HepG2 (cell line): Measurements from ENCODE around the gene ABCC8. TPM values are rescaled to one million over a fixed set of nuclear protein-coding genes. Genes with fewer than 3 reads are reported as not detected.

ENCODE experiments used
- CHD2 ChIP-seq: IDR thresholded peaks from 2 replicates; pipeline ENCODE4 v1.6.1; 2011; ENCODE audit warnings: low read depth, low read length, improper control_type of control experiment
- DRAP1 ChIP-seq: IDR thresholded peaks from 2 replicates; pipeline ENCODE4 v1.6.1; 2016; ENCODE audit warnings: missing genetic modification reagents, missing compliant biosample characterization
- GLI4 ChIP-seq: sonication (generic); formaldehyde crosslinking; IDR thresholded peaks from 2 replicates; pipeline ENCODE4 v1.5.1; 2020; ENCODE audit warnings: missing genetic modification reagents, mild to moderate bottlenecking, moderate library complexity, borderline replicate concordance
- HBP1 ChIP-seq: IDR thresholded peaks from 2 replicates; pipeline ENCODE4 v1.6.1; 2016; ENCODE audit warnings: low read depth, control low read depth
- HNRNPH1 ChIP-seq: fragments of 200-400 bp; formaldehyde crosslinking; optimal IDR thresholded peaks from 2 replicates; pipeline ENCODE3; 2017; ENCODE audit warnings: mild to moderate bottlenecking, low read depth, low read length
- HOXA7 ChIP-seq: sonication (generic); formaldehyde crosslinking; IDR thresholded peaks from 2 replicates; pipeline ENCODE4 v1.8.1; 2022; ENCODE audit warnings: mild to moderate bottlenecking, missing genetic modification reagents, moderate library complexity
- IRX3 ChIP-seq: sonication (generic); formaldehyde crosslinking; IDR thresholded peaks from 2 replicates; pipeline ENCODE4 v1.8.1; 2023; ENCODE audit warnings: mild to moderate bottlenecking, low read depth, missing genetic modification reagents, borderline replicate concordance
- KDM2A ChIP-seq: sonication (generic); formaldehyde crosslinking; IDR thresholded peaks from 2 replicates; pipeline ENCODE4 v1.4.0; 2020; ENCODE audit warnings: low read depth, missing genetic modification reagents, borderline replicate concordance
- LBX2 ChIP-seq: sonication (generic); formaldehyde crosslinking; IDR thresholded peaks from 2 replicates; pipeline ENCODE4 v1.5.0; 2020; ENCODE audit warnings: missing genetic modification reagents, mild to moderate bottlenecking, borderline replicate concordance
- MZF1 ChIP-seq: sonication (generic); formaldehyde crosslinking; IDR thresholded peaks from 2 replicates; pipeline ENCODE4 v1.8.1; 2023; ENCODE audit warnings: mild to moderate bottlenecking, missing genetic modification reagents, borderline replicate concordance
- NCOA5 ChIP-seq: sonication (generic); formaldehyde crosslinking; IDR thresholded peaks from 2 replicates; pipeline ENCODE4 v1.4.0; 2020; ENCODE audit warnings: missing genetic modification reagents
- NR2F6 ChIP-seq, 2 experiments: IDR thresholded peaks; 2 replicates each; pipeline ENCODE4 v1.6.1; 2016; ENCODE audit warnings: antibody characterized with exemption in 1 of 2, mild to moderate bottlenecking in 1 of 2
- PHF20 ChIP-seq: sonication (generic); formaldehyde crosslinking; IDR thresholded peaks from 2 replicates; pipeline ENCODE4 v1.5.0; 2020; ENCODE audit warnings: mild to moderate bottlenecking, missing genetic modification reagents
- SIX4 ChIP-seq: sonication (generic); formaldehyde crosslinking; IDR thresholded peaks from 2 replicates; pipeline ENCODE4 v1.4.0; 2020; ENCODE audit warnings: missing genetic modification reagents
- SMARCC2 ChIP-seq: fragments of 450-650 bp; IDR thresholded peaks from 2 replicates; pipeline ENCODE4 v1.6.1; 2017; ENCODE audit warnings: antibody characterized with exemption, mild to moderate bottlenecking
- SPEN ChIP-seq: sonication (generic); formaldehyde crosslinking; IDR thresholded peaks from 2 replicates; pipeline ENCODE4 v1.5.1; 2020; ENCODE audit warnings: low read depth, mild to moderate bottlenecking, missing genetic modification reagents
- ZNF333 ChIP-seq: sonication (generic); formaldehyde crosslinking; IDR thresholded peaks from 2 replicates; pipeline ENCODE4 v1.4.0; 2020; ENCODE audit warnings: mild to moderate bottlenecking, missing genetic modification reagents, borderline replicate concordance
- ZNF563 ChIP-seq: sonication (generic); formaldehyde crosslinking; IDR thresholded peaks from 2 replicates; pipeline ENCODE4 v1.8.0; 2022; ENCODE audit warnings: mild to moderate bottlenecking, moderate library complexity, missing genetic modification reagents
- ZNF724P ChIP-seq: sonication (generic); formaldehyde crosslinking; IDR thresholded peaks from 2 replicates; pipeline ENCODE4 v1.8.0; 2022; ENCODE audit warnings: missing genetic modification reagents, borderline replicate concordance
- ZNF800 ChIP-seq: sonication (generic); formaldehyde crosslinking; IDR thresholded peaks from 2 replicates; pipeline ENCODE4 v1.4.0; 2020; ENCODE audit warnings: missing genetic modification reagents
- polyA plus RNA-seq, 8 experiments: library from polyadenylated mRNA; depleted of rRNA in 3 of 8; stranded (reverse) in 7 of 8; unstranded in 1 of 8; fragments of >200 nt; fragmentation: Illumina TruSeq in 4 of 8; extraction: Trizol in 4 of 8; gene quantifications; 2 replicates each; pipeline versions ENCODE4 v1.2.1 to v1.2.3, GENCODE V29; 2011 to 2016; ENCODE audit warnings: low read depth in 4 of 8, missing spikeins in 1 of 8, mixed read lengths in 1 of 8; ENCODE audit not compliant: insufficient read depth in 1 of 8
- total RNA-seq, 5 experiments: library from RNA; depleted of rRNA; stranded (reverse); fragments of >200 nt; fragmentation: Illumina TruSeq; extraction: Trizol; gene quantifications; 2 replicates each; pipeline ENCODE4 v1.2.3, GENCODE V29; 2016; ENCODE audit warnings: low read depth in 1 of 5
- TF ChIP-seq, protein P1 (sequence below): sonication (generic); formaldehyde crosslinking; IDR thresholded peaks from 2 replicates; pipeline ENCODE4 v1.4.0; 2020; ENCODE audit warnings: missing genetic modification reagents, mild to moderate bottlenecking, borderline replicate concordance

ABCC8 gene
- total and polyA plus RNA-seq, 2 of the 13 experiments (the other 11 are each of a cell fraction or from before 2014, with no cell fraction given), result not detected

GRCh38 chr11:17389211-17389956 is 87.3 kb downstream of the ABCC8 start (continued):
- TF ChIP-seq MZF1 (CRISPR knock-in tag) (no peak), HBP1 (CRISPR knock-in tag) (no peak), LBX2 (CRISPR knock-in tag) (no peak), HNRNPH1 (no peak), ZNF800 (CRISPR knock-in tag) (no peak), CHD2 (peak; percentile 56; the same call in 1 of the 2 replicates), IRX3 (CRISPR knock-in tag) (no peak), SPEN (CRISPR knock-in tag) (no peak; the same call in 1 of the 2 replicates), PHF20 (CRISPR knock-in tag) (no peak), HOXA7 (no peak), NCOA5 (CRISPR knock-in tag) (no peak), GLI4 (CRISPR knock-in tag) (no peak), SIX4 (CRISPR knock-in tag) (no peak), ZNF563 (peak; percentile 43; the same call in 1 of the 2 replicates), DRAP1 (CRISPR knock-in tag) (no peak), ZNF724P (CRISPR knock-in tag) (no peak), KDM2A (no peak; the same call in 1 of the 2 replicates), NR2F6 (IDR thresholded peaks at IDR 0.05) (no peak), NR2F6 (CRISPR knock-in tag; IDR thresholded peaks at IDR 0.05) (no peak), SMARCC2 (no peak), ZNF333 (0 out of 2 replicates have a peak, but pooled peaks have one; percentile 49)
- TF ChIP-seq, protein P1, sequence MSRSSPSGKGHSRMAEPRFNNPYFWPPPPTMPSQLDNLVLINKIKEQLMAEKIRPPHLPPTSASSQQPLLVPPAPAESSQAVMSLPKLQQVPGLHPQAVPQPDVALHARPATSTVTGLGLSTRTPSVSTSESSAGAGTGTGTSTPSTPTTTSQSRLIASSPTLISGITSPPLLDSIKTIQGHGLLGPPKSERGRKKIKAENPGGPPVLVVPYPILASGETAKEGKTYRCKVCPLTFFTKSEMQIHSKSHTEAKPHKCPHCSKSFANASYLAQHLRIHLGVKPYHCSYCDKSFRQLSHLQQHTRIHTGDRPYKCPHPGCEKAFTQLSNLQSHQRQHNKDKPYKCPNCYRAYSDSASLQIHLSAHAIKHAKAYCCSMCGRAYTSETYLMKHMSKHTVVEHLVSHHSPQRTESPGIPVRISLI, result no peak
